HL-60 (cell line): ENCODE data around the gene GOLGA8R.
"Not testable (repeated sequence)": the region's sequence is repeated elsewhere in the genome, so short reads cannot be mapped to it uniquely, and the experiment has no call there.

Experiments
- CTCF ChIP-seq: IDR thresholded peaks from one replicate; pipeline ENCODE4 v1.5.1; 2011; ENCODE audit warnings: low read length, control low read depth, inconsistent platforms; ENCODE audit not compliant: insufficient read depth
- GABPA ChIP-seq: IDR thresholded peaks from 2 replicates; pipeline ENCODE4 v1.6.1; 2012; ENCODE audit warnings: low read depth
- POLR2AphosphoS5 ChIP-seq: IDR thresholded peaks from 2 replicates; pipeline ENCODE4 v1.6.1; 2012; ENCODE audit warnings: low read depth
- REST ChIP-seq: IDR thresholded peaks from 2 replicates; pipeline ENCODE4 v1.6.1; 2012; ENCODE audit warnings: low read depth; ENCODE audit not compliant: insufficient replicate concordance
- SPI1 ChIP-seq: IDR thresholded peaks from 2 replicates; pipeline ENCODE4 v1.6.1; 2012; ENCODE audit warnings: low read depth, mild to moderate bottlenecking, borderline replicate concordance

- not testable (repeated sequence) for TF ChIP-seq CTCF, POLR2AphosphoS5, REST, GABPA, SPI1
These were observed 49.8 kb upstream of the GOLGA8R start for GRCh38 chr15:30463849-30464248.
